ENCODE results near the gene TEPSIN. TPM values are rescaled to one million over a fixed set of nuclear protein-coding genes. Genes with fewer than 3 reads are reported as not detected.

Gene TEPSIN
- total RNA-seq, 1 donor from 2014 or later: 40.2 TPM

DNA sequence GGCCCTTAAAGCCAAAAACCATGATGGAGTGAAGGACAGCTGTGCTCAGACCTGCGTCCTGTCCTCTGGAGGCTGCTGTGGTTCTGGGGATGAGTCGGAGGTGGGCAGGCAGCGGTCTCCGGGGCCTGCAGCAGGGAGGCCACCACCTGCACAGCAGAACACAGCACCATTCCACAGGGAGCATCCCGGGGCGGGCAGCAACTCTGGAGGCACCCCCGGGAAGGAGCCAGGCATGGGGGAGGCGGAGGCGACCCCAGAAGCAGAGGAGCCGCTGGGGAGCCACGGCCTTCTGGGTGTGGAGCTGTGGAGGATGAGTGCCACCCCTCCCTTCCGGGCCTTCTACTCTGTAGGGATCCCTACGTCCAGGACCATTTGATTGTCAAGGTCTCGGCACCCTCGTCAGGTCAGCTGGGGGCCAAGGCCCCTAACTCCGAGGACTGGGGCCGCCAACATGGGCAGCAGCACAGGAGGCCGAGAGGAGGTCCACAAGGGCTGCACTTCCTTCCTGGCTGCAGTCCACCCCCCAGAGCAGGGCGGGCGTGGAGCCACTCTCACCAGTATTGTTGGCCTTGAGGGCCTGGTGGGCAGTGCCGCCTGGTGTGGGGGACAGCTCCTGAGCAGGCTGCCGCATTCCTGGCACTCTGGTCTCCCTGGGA lies 39.9 kb downstream of the TEPSIN start:
- H3K36me3 ChIP-seq: peaks cover 7% of the 10 kb centered on the region
- H3K4me3 ChIP-seq: no peak overlapping the region
- intact Hi-C loops (cut with DNase I): no loop called here
- DNase-seq (no peak), ATAC-seq (no peak)
- H3K9me3 ChIP-seq: no peaks in the 10 kb centered on the region
- TF ChIP-seq CTCF (IDR thresholded peaks at IDR 0.05): no peak
- H3K27ac ChIP-seq: no peak overlapping the region
- no peaks in the 10 kb centered on the region for H3K27me3 ChIP-seq
- peaks cover 8% of the 10 kb centered on the region for H3K4me1 ChIP-seq

- no peak for TF ChIP-seq CTCF (IDR thresholded peaks at IDR 0.05)
- Histone ChIP-seq H3K27me3 (no peaks in the 10 kb centered on the region), H3K9me3 (no peaks in the 10 kb centered on the region), H3K4me3 (no peak overlapping the region), H3K36me3 (peaks cover 7% of the 10 kb centered on the region), H3K27ac (no peak overlapping the region), H3K4me1 (peaks cover 8% of the 10 kb centered on the region)
- DNase-seq: no peak
- ATAC-seq: no peak
- intact Hi-C loops (cut with DNase I): no loop called here
Observed at GRCh38 chr17:81197831-81198490, 40.9 kb downstream of the TEPSIN start.

DNA sequence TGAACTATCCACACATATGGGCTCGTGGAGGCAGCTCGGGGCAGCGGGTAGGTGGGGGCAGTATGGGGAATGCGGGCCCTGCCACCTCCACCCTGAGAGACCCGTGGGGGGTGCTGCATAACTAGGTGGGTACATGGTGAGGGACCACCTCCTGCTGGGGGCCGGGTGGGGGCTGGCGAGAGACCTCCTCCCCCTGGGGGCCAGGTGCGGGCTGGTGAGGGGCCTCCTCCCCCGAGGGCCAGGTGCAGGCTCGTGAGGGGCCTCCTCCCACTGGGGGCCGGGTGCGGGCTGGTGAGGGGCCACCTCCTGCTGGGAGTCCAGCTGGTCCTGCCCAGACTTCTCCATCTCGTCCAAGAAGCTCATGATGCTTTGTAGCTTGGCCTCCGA lies 41.5 kb downstream of the TEPSIN start:
- intact Hi-C loops (cut with DNase I): no loop called here

DNA sequence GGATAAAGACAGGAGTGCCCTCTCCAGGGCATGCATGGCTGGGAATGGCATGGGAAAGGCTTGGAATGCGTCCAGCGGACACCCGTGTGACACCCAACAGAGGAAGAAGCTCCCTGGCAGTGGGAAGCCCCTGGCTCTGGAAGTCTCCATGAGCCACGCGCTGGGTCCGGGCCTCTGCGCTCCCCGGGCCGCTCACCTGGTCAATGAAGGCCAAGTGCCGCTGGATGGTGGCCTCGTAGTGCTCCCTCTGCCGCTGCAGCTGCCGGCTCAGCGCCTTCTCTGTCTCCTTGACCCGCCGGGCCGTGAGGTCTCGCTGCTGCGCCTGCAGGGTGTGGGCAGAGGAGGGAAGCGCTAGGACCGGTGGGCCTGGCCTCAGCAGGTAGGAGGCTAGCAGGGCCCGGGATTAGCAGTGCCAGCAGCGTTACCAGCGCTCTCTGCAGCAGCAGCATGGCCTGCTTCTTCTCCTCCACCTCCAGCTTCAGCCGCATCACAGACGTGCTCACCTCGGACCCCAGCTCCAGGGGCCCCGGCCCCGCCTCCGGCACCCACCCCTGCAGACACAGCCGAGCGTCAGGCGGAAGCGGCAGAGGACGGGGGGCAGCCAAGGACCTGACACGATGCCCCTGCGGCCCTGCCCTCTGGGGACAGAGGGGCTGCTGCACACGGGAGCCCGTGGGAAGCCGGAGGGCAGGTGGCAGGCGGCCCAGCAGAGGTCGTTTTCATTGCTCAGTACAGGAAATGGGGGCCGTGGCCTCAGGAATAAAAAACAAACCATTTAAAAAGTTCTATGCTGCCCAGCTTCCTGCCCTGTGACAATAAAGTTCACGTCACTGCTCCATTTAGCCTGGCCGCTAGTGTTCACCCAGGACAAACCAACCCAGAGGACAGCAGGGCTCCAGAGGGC lies 42.1 kb downstream of the TEPSIN start:
- ATAC-seq (no peak), DNase-seq (no peak)
- intact Hi-C loops (cut with DNase I): no loop called here

More for the DNA sequence above, 41.5 kb downstream of the TEPSIN start:
- no peak for TF ChIP-seq CTCF (IDR thresholded peaks at IDR 0.05)
- no peaks in the 10 kb centered on the region for H3K27me3 ChIP-seq
- H3K27ac ChIP-seq: no peak overlapping the region
- peaks cover 8% of the 10 kb centered on the region for H3K4me1 ChIP-seq
- H3K4me3 ChIP-seq: no peak overlapping the region
- no peak for ATAC-seq
- peaks cover 7% of the 10 kb centered on the region for H3K36me3 ChIP-seq
- DNase-seq: no peak
- no peaks in the 10 kb centered on the region for H3K9me3 ChIP-seq

More for the DNA sequence above, 42.1 kb downstream of the TEPSIN start:
- H3K9me3 ChIP-seq: no peaks in the 10 kb centered on the region
- peak overlapping the region; percentile 3 for H3K4me3 ChIP-seq
- peaks cover 7% of the 10 kb centered on the region for H3K36me3 ChIP-seq
- H3K27me3 ChIP-seq: no peaks in the 10 kb centered on the region
- TF ChIP-seq CTCF (IDR thresholded peaks at IDR 0.05): no peak
- no peak overlapping the region for H3K27ac ChIP-seq
- peaks cover 8% of the 10 kb centered on the region for H3K4me1 ChIP-seq
